NCI-H2107 (cell line): ENCODE data around the gene ITGB3.

ENCODE experiments used
- DNase-seq: peaks from one replicate; lab custom pipeline; 2025; lab: John Stamatoyannopoulos, UW

The ITGB3 gene

DNA sequence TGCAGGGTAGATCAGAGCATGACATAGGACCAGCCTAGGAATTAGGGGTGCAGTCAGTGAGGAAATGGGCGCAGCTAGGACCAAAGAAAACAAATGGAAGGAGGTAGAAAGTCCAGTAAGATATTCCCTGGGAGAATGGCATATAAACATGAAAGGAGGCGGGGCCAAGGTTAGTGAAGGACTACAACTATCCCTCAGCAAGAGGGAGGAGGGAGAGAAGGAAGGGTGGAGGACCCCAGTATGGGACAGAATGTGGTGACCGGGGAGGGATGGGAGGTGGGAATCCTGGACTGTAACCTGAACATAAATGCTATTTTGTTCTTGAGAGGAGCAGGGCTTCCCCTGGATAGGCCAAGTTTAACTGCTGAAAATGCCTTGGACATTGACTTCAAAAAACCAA lies 22.8 kb downstream of the ITGB3 start:
- no peak for DNase-seq

DNA sequence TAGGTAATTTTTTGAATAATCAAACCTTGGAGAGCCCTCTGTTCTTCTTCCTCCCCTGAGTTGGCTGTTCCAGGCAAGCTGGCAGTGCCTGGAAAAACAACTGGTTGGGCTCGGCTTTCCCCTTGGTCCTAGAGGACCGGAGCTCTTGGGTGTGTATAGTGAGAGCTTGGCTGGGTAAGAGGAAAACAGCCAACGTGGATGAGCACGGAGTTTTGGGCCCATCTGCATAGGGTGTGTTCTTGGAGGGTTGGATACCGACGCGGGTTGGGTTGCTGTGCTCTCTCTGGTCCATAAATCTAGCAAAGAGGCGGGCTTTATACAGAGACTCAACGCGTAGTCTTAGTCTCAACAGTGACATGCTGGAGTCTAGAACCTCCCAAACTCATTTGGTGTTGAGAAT lies 23.2 kb downstream of the ITGB3 start:
- DNase-seq, result peak; percentile 14

DNA sequence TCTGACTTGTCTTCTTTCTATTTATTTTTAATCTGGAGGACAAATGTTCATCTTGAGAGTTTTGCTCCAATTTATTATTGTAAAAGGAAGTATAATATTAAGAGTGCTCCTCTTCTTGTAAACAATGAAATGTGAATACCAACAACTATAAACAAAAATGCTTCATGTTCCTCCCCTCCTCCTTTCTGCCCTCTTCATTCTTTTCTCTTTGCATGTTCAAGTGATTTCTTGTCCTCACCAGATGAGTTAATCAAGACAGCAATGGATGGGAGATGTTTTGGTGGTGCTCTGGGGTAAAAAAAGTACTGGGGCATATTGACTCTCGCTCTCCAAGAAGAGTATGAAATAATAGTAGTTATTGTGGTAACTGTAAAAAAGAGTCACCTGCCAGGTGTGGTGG lies 24.3 kb downstream of the ITGB3 start:
- no peak for DNase-seq

DNA sequence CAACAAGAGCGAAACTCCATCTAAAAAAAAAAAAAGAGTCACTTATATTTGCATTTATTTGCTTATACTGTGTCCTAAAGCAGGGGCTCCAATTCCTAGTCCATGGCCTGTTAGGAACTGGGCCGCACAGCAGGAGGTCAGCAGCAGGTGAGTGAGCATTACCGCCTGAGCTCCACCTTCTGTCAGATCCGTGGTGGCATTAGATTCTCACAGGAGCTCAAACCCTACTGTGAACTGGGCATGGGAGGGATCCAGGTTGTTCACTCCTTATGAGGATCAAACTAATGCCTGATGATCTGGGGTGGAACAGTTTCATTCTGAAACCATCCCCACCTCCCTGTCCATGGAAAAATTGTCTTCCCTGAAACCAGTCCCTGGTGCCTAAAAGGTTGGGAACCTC lies 24.9 kb downstream of the ITGB3 start:
- no peak for DNase-seq

DNA sequence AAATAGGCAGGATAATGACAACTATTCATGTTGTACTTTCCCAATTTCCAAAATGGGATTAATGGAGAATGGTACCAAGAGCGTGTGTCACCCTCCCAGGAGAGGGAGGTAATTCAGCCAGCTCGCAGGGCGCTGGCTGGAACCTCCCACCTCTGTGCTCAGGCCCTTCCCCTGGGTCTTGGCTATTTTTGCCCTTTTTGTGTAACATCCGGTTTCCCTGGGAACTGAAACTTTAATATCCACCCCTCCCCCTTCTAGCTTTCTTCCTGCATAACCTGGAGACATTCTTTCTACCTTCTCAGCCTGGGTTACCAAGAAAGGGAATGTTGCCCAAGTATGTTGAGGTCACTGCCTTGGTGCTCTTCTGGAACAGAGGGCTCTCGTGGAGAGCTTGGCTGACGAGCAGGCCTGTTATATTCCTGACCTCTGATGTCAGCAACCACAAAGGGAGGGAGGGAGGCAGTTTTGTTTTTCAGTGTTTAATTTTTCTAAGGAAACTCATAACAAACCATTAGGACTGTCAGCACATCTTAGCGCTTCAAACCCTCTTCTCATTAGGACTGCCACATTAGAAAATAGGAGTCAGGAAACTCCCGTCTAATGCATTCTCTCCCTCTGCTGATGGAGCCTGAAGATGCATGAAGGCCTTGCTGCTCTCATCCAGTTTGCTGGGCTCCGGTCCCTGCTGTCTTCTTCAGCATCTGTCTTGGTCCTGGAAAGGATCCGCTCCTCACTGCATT lies 25.6 kb downstream of the ITGB3 start:
- DNase-seq, result no peak

DNA sequence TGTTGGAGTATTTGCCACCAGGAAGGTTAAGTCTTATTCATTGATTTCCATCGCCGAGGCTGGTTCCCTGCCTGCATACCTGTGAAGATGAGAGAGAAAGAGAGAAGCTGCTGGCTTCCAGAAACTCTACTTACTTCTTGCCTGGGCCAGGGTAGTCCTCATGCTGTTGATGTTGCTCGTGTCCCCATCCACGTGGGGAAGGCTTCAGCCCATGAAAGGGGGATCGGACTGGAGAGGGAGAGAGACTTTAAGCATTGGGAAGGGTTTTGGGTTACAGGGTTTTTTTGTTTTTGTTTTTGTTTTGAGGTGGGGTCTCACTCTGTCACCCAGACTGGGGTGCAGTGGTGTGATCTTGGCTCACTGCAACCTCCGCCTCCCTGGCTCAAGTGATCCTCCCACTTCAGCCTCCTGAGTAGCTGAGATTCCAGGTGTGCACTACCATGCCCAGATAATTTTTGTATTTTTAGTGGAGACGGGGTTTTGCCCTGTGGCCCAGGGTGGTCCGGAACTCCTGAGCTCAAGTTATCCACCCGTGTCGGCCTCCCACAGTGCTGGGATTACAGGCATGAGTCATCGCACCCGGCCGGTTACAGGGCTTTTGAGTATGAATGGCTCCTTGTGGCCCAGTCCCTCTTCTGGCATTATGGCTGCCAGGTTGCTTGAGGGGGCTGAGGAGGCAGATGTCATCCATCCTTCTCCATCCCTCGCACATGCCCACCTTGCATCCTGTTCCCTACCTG lies 26.6 kb downstream of the ITGB3 start:
- DNase-seq, result no peak

DNA sequence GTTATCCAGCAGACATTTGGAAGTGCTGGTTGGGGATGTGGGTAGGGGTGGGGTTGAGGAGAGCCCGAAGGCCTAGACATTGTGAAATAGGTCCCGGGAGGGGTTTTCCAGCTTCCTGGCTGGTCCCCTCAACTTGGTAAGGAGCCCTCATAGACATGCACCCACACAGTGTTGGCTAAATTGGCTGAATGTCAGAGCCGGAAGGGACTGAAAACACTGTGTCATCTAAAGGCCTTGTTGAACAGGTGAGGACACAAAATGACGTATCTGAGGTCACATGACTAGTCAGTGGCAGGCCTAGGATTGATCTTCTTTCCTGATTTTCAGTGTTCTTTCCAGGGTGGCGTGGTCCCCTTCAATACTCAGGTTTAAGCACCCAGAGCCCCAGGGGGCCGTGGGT lies 27.6 kb downstream of the ITGB3 start:
- no peak for DNase-seq

DNA sequence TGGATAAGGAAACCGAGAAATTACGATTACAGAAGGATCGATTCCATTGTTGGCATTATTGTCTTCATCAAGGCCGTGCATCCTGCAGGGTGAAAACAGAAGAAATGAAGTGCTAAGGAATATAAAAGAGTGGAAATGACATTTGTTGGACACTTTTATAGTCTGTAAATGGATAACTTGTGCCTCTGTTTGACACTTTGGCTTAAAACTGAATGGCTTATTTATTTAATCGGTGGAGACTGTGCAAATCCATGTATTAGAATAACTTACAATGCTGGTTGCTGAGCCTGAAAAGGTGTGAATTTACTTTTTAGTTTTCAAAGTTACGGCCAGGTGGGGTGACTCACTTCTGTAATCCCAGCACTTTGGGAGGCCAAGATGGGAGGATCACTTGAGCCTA lies 31.4 kb downstream of the ITGB3 start:
- no peak for DNase-seq

DNA sequence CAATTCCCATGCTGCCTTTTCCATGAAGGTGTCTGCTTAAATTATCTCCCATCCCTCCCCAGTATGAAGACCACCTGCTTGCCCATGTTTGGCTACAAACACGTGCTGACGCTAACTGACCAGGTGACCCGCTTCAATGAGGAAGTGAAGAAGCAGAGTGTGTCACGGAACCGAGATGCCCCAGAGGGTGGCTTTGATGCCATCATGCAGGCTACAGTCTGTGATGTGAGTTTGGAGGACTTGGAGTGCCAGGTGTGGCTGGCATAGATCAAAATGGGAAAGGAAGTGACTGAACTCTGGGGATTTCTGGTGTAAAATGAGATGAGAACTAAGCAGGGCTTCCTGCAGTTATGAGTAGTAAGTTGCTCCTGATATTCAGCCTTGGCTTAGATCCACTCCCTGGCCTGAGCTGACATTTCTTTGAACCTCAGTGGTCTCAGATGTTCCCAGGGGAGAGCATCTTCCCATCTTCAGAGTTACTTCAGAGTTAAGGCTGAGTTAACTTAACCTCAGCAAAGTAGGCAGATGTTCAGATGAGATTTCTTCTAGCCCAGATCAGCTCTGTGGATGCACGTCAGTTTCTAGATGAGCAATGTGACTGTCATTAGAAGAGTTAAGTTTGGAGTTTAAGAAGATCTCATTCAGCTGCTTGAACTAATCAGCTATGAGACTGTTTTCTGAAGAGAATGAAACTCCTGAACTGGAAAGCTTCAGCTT lies 32.7 kb downstream of the ITGB3 start:
- DNase-seq, result no peak

DNA sequence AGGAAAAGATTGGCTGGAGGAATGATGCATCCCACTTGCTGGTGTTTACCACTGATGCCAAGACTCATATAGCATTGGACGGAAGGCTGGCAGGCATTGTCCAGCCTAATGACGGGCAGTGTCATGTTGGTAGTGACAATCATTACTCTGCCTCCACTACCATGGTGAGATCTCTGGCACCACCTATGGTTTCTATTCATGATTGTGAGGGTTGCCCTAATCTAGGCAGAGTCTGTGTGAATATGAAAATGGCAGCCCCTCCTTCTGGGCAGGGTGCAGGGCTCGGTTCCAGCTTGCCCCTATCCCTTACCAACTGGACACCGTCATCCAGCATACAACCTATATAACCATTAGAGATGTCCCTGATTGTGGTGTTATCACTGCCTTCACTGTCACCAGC lies 33.4 kb downstream of the ITGB3 start:
- no peak for DNase-seq

DNA sequence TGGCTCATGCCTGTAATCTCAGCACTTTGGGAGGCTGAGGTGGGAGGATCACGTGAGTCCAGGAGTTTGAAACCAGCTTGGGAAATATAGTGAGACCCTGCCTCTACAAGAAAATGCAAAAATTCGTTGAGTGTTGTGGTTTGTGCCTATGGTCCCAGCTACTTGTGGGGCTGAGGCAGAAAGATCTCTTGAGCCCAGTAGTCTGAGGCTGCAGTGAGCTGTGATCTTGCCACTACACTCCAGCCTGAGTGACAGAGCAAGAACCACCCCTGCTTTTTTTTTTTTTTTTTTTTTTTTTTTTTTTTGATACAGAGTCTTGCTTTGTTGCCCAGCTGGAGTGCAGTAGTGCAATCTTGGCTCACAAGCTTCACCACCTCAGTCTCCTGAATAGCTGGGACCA lies 34.0 kb downstream of the ITGB3 start:
- DNase-seq, result no peak

DNA sequence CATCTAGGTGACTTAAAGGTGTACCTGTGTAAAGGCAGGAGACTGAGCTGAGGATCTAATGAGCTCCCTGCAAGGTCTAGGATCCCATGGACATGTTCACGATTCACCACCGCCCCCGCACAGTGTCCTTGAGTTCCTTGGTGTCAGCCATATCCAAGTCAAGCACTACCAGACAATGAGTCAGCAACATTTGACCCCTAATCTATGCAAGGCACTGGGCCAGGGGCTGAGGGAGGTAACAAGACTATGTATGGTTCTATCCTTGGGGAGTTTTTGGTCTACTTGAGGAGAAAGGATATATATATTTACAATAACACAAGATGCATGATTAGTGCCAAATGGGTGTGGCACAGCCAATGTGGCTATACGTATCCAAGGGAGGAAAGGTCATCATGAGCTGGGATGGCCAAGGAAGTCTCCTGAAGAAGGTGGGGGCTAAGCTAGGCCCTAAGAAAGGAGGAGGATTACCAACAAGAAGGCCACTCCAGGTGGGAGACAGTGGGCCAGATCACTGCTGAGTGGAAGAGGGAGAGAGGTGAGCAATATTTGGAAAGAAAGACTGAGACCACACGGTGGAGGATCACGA lies 35.0 kb downstream of the ITGB3 start:
- DNase-seq, result no peak

DNA sequence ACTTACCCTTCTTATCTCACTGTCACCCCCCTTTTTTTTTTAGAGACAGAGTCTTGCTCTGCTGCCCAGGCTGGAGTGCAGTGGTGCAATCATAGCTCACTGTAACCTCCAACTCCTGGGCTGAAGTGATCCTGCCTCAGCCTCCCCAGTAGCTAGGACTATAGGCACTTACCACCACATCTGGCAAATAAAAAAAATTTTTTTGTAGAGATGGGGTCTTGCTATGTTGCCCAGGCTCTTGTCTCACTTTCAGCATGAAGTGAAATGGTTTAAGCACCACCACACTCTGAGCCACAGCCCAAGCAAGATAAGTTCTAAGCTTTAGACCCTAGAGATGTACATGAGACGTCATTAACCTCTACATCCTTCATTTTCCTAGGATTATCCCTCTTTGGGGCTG lies 35.7 kb downstream of the ITGB3 start:
- no peak for DNase-seq

DNA sequence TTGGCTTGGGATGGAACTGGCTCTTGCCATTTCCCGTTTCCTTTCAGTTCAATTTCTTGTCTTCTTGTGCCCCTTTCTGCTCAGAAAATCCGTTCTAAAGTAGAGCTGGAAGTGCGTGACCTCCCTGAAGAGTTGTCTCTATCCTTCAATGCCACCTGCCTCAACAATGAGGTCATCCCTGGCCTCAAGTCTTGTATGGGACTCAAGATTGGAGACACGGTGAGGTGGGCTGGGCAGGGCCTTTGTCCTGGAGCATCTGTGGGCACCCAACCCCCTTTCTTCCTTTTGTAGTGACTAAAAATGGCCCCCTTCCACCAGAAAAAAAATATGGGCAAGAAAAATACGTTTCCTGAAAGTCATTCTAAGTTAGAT lies 37.2 kb downstream of the ITGB3 start:
- DNase-seq, result no peak

DNA sequence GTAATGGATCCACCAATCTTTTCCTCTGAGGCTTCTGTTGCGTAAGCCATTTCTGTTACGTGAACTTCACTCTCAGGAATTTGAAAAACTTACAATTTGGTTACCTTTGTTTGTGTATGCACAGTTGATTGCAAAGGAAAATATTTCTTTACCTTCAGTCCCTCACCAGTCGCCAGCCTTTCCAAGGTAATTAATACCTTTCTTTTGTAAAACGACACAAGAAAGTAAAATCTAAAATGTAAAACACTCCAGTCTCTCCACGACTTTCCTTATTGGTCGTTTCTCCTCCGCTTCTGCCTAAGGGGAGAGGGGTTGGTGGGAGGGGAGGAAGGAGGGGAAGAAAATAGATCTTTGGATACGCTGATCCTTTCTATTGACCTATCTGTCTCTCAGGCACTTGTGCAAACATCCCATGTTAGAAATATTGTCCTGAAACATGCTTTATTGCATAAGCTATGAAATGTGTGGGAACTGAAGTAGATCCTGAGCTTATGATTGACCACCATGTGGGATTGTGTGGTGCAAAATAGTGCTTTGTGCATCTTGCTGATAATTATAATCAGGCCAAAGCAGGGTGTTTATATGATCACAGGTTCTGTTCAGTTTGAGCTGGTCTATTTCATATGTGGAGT lies 37.7 kb downstream of the ITGB3 start:
- no peak for DNase-seq

DNA sequence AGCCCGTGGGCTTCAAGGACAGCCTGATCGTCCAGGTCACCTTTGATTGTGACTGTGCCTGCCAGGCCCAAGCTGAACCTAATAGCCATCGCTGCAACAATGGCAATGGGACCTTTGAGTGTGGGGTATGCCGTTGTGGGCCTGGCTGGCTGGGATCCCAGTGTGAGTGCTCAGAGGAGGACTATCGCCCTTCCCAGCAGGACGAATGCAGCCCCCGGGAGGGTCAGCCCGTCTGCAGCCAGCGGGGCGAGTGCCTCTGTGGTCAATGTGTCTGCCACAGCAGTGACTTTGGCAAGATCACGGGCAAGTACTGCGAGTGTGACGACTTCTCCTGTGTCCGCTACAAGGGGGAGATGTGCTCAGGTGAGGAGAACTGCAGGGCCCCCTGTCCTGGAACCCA lies 38.6 kb downstream of the ITGB3 start:
- DNase-seq, result no peak

DNA sequence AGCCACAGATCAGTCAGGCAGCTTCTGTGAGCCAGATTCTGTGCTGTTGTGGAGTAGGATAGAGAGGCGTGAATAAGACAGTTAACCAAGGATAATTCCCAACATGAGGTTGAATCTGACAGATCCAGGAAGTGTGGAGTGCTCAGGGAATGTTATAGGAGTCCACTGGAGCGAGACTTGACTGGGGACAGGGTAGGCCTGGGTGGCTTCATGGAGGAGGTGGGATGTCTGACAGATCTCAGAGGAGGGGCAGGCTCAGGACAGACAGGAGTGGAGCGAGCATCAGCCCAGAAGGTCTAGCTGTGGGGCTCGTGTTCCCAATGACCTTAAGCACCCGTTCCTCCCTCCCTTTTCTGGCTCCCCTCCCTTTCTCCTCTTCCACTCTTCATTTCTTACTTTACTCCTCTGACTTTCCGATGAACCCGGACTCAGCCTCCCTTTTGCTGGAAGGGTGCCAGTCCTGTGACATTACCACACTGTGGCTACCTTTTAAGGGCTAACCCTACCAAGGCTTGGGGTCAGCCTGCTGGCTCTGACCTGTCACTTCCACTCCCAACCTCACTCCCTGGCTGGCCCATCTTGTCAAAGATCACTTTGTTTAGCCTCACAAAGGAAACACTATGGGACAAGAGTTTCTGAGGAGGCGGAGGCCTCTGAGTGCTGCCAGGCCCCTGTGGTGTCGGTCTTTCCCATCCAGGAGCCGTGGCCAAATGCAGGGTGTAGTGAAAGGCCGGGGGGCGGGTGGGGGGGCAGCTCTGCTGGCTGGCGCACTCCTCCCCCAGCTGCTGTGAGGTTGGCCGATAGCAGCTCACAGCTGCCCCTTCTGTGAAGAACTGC lies 41.6 kb downstream of the ITGB3 start:
- no peak for DNase-seq

DNA sequence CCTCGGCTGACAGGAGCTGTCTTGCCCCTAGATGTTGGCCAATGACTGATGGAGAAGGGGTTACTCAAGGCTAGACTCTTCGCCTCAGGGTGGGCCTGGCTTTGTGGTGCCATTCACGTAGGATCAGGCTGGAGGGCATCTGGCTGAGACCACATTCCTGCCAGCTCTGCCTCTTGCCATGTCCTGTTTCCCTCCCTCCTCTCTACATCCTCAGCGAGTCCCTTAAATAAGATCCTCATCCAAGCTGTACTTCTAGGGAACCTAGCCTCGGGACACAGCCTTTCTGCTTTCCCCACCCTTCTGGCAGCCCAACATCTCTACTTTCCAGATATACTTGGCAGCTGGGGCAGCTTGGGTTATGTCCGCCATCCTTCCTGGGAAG lies 42.2 kb downstream of the ITGB3 start:
- no peak for DNase-seq

DNA sequence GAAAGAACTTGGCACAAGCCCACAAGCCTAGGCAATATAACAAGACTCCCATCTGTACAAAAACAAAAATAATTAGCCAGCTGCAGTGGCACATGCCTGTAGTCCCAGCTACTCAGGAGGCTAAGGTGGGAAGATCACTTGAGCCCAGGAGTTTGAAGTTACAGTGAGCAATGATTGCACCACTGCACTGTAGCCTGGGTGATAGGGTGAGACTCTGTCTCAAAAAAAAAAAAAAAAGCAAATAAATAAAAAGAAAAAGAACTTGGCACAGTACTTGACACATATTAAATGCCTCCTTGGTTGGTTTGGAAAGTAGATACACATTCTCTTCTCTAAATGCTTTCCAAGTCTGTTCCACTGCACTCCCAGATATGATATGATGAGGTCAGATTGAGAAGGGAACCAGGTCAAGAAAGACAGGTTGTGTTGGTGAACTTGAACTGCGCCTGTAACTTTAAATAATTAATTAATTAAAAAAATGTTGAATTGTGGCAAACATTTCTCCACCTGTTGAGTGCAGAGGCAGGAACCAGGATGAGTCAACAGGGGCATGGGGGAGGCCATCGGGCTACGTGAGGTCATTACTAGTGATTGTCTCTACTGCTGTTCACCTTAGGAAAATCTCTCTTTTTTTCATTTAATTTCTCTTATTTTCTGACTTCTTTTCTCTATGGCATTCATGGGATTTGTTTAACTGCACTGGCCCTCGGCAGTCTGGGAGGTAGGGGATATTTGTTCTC lies 44.2 kb downstream of the ITGB3 start:
- no peak for DNase-seq

DNA sequence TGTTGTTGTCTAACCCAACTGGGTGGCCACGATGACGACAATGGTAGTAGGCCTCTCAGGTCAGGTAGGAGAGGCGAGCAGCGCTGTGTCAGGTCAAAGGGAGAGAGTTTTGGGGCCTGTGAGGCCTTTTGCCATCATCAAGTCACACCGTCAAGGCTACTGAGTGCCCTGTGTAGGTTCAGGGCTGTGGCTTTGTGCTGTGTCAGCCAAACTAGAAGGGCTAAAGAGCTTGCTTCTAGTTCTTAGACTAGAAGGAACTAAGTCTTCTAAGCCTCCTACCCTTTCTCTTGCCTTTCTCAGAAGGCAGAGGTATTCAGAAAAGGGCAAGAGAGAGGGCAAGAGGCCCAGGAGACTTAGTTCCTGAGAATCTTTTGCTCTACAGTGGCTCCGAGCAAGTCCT lies 45.1 kb downstream of the ITGB3 start:
- DNase-seq, result no peak
